Gastrocnemius medialis (tissue), 4 donors: ENCODE results near the gene MGST3. TPM values are rescaled to one million over a fixed set of nuclear protein-coding genes. Genes with fewer than 3 reads are reported as not detected.

Experiments
- total RNA-seq, 4 donors: library from RNA; depleted of rRNA; stranded (reverse); fragments of >200 nt; gene quantifications; one replicate each; pipeline versions ENCODE4 v1.1.0 to v1.2.3, GENCODE V29; 2016

The MGST3 gene
- total RNA-seq, 4 donors from 2014 or later = 101 to 275 (median 202) TPM

Other genes with a start within 250 kb of the MGST3 start
- gene RXRG, start 186.1 kb upstream of the MGST3 start, total RNA-seq = 10 to 100 TPM in 1 of 4 donors, 1 to 10 TPM in 3; 4.2 to 15.9 (median 6.0) TPM
- under 1 TPM in 1 of 4 donors, not detected in 3; 0.35 TPM for gene LRRC52, start 87.2 kb upstream of the MGST3 start, total RNA-seq
- gene ALDH9A1, start 67.3 kb downstream of the MGST3 start, total RNA-seq = 10 to 100 TPM; 46.4 to 91.5 (median 63.3) TPM
- gene TMCO1, start 137.6 kb downstream of the MGST3 start, total RNA-seq = 10 to 100 TPM; 28.7 to 46.9 (median 36.8) TPM
- gene UCK2, start 196.4 kb downstream of the MGST3 start, total RNA-seq = 10 to 100 TPM; 14.0 to 32.7 (median 24.1) TPM